ENCODE results near the gene POLR2L.

Gene POLR2L

DNA sequence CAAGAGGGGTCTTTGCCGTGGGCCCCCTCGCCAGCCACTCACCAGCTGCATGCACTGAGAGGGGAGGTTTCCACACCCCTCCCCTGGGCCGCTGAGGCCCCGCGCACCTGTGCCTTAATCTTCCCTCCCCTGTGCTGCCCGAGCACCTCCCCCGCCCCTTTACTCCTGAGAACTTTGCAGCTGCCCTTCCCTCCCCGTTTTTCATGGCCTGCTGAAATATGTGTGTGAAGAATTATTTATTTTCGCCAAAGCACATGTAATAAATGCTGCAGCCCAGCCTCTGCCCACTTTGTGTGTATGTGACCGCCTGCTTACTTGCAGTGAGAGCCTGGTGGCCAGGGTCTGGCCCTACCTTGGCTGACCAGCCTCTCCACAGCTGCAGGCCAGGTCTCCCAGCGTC, 17.4 kb downstream of the POLR2L start:
- no peak for DNase-seq

DNA sequence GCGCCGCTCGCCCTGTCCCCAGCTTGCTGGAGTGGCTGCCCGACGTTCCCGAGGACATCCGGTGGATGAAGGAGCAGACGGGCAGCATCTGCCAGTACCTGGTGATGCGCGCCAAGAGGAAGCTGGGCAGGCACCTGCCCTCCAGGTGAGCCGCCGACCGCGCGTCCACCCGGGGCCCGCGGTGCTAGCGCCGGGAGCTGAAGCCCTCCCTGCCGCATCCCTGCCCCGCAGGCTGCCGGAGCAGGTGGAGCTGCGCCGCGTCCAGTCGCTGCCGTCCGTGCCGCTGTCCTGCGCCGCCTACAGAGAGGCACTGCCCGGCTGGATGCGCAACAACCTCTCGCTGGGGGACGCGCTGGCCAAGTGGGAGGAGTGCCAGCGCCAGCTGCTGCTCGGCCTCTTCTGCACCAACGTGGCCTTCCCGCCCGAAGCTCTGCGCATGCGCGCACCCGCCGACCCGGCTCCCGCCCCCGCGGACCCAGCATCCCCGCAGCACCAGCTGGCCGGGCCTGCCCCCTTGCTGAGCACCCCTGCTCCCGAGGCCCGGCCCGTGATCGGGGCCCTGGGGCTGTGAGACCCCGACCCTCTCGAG, 17.9 kb downstream of the POLR2L start:
- no peak for DNase-seq

DNA sequence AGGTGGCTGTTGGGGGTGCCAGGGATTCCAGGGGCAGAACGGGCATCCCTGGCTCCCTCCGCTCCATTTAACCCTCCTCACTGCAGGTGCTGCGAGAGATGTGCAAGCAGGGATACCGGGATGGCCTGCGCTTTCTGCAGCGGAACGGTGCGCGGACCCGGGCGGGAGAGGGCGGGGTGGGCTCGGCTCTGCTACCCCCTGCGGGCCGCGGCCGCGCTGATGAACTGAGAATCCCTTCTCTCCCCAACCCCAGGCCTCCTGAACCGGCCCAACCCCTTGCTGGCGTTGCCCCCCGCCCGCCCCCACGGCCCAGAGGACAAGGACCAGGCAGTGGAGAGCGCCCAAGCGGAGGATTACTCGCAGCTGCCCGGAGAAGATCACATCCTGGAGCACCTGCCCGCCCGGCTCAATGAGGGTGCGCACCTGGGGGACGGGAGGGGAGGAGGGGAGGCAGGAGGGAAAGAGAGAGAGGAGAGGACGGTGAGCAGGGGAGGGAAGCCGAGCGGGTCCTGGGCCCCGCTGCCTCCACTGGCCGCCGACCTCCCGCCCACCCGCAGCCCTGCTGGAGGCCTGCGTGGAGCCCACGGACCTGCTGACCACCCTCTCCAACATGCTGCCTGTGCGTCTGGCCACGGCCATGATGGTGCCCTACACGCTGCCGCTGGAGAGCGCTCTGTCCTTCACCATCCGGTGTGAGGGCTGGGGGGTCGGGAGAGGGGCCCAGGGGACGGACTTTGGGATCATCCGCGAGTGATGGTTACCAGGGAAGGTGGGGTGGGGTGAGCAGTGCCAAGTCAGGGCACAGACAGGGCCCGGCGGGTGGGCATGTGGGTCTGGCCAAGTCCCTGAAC, 18.7 kb downstream of the POLR2L start:
- DNase-seq: no peak

DNA sequence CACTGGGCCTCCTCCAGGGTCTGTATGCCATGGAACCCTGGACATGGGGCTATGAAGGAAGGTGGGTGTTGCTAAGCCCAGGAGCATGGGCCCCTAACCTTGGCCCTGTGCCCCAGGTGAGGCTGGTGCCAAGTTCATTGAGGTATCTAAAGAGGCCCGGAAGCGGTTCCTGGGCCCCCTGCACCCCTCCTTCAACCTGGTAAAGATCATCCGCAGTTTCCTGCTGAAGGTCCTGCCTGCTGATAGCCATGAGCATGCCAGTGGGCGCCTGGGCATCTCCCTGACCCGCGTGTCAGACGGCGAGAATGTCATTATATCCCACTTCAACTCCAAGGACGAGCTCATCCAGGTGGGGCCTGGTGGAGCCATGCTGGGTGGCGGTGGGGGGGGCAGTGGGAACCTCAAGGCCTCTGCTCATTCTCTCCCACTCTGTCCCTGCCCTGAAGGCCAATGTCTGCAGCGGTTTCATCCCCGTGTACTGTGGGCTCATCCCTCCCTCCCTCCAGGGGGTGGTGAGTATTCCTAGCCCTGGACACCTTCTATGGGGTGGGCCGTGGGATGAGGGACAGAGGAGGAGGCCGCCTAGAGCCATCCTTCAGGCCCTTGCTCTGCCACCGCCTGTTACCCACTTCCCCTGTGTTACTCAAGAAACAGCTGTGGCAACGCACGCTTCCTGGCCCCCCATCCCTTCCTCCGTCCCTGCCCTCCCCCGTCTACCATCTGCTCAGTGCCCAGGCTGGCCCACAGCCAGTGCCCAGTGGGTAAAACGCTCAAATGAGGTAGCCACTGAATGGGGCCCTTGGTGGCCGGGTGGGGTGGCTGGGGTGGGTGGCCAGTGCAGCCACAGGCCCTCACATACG, 20.6 kb downstream of the POLR2L start:
- no peak for DNase-seq

DNA sequence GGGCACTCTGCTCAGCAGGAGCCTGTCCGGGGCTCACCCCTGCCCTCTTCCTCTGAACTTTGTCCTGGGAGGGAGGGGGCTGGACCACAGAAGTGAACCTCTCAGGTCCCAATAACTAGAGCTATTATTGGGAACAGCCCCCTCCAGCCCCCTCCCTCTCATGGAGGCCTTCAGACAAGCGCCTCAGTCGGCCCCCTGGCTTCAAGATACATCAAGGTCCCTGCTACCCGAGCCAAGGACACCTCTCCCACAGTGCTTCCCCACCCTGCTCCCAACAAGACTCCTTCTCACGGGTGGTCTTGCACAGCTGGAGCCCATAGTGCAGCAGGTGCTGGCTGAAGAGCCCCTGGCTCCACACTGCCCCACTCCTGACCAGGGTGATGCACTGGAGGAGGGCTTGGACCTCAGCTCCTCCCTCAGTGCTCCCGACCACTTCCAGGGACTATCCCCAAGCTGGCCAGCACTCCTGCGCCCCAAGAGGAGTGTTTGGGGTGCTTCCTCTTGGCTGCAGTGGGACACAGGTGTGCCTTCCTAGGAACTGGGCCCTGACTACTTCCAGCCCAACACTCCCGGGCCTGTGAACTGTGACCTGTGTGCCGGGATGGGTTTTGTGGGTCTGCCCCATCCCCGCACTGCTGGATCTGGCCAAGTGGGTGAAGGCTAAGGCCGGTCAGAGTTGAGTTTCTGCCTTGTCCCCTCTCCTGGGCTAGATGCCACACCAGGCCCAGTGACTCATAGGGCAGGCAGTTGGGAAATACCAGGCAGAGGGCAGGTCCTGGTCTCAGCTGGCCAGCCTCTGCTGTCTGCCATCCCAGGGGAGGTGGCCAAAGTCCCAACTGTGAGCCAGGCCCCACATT, 21.4 kb downstream of the POLR2L start:
- no peak for DNase-seq

DNA sequence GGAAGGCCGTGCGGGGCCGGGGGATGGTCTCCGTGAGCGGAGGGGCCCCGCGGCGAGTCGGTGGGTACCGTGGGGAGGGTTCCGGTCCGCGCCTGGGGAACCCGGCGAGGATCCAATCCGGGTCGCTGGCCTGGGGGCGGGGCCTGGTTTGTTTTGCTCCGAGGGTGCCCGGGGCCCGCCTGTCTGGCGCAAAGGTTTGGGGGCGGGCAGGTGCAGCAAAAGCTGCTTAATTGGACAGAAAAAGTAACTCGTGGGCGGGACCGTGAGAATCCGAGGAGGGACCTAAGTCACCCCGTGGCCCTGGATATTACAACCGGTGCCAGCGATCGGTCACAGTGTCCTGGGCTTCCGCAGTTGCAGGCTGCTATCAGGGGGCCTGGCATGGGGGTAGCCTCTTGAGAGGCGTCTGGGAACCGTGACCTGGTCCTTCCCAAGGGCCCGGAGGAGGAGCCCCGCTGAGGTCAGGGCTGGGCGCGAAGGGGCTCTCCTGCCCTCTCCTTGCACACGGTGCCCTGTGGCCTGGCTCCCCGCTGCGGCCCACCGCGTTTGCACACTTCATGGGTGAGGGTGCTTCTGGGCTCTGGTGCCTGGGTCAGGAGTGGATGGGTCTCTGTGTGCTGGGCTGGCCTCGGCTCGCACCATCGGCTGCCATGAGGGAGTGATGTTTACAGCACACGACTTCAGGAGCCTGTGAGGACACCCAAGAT, 22.2 kb downstream of the POLR2L start:
- peak; percentile 94 for DNase-seq

DNA sequence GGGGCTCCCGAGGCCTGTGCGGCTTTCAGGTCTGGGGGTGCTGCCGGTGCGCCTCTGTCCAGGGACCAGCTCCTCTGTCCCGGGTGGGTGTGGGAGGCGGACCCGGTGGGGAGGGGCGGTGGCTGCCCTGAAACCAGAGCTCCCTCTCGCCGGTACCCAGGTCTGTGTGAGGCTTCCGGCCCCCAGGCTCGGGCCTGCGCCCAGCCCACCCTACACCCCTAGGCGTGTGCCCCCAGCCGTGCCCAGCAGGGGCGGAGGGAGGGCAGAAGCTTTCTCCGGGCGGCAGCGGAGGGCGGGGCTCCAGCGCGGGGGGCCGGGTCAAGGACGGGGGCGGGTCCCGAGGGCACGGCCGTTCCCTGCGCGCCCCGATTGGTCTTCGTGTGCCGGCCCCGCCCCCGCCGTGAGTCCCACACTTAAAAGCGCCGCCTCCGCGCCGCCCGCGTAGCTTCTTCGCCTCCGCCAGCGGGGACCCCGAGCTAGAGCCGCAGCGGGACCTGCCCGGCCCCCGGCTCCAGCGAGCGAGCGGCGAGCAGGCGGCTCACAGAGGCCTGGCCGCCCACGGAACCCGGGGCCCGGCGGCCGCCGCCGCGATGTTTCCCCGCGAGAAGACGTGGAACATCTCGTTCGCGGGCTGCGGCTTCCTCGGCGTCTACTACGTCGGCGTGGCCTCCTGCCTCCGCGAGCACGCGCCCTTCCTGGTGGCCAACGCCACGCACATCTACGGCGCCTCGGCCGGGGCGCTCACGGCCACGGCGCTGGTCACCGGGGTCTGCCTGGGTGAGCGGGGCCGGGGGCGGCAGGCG, 23.0 kb downstream of the POLR2L start:
- peak; percentile 92 for DNase-seq

DNA sequence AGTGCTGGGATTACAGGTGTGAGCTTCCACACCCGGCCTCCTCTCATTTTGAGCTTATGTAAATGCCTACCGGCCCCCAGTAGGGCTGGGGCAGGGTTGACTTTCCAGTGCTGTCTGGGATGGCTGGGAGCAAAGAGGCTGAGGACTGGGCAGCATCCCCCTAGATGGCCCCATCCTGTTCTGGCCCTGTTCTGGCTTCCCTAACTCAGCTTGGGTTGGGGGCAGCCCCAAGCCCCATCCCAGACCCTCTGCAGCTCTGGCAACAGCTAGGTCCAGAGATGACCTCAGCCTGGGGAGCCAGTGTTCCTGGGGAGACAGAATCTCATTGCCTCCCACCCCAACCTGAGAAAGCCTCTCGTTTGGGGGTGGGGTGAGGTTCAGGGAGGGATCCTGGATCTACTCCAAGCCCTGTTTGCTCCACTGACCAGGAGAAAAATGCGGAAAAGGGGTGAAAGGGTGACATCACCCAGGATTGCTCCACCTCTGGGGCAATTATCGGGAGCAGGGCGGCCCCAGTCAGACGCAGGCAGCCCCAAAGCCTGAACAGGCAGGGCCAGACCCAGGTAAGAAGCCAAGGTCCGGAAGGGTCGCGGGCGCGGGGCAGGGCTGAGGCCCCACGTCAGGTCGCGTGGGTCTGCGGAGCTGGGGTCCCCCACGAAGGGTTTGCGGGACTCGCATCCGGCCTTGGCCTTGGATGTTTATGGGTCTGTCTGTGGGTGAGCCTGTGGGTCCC, 23.8 kb downstream of the POLR2L start, which contains the start of gene PNPLA2:
TSS of gene PNPLA2 (plus strand) at position 519 of the 733 bp plus-strand sequence. CDS start 805 bp downstream, outside the sequence.
- no peak for DNase-seq

DNA sequence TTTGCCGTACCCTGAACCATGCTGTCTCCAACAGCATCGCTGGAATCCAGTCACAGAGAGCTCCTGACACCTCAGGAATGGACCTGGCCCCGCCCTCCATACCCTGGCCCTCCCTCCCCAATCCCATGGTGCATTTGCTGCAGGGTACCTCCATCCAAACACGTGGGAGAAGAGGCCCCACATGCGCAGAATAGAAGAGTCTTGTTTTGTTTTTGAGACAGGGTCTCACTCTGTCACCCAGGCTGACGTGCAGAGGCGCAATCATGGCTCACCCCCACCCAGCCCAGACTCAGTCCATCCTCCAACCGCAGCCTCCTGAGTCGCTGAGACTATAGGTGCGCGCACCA, 25.9 kb downstream of the POLR2L start:
- no peak for DNase-seq

DNA sequence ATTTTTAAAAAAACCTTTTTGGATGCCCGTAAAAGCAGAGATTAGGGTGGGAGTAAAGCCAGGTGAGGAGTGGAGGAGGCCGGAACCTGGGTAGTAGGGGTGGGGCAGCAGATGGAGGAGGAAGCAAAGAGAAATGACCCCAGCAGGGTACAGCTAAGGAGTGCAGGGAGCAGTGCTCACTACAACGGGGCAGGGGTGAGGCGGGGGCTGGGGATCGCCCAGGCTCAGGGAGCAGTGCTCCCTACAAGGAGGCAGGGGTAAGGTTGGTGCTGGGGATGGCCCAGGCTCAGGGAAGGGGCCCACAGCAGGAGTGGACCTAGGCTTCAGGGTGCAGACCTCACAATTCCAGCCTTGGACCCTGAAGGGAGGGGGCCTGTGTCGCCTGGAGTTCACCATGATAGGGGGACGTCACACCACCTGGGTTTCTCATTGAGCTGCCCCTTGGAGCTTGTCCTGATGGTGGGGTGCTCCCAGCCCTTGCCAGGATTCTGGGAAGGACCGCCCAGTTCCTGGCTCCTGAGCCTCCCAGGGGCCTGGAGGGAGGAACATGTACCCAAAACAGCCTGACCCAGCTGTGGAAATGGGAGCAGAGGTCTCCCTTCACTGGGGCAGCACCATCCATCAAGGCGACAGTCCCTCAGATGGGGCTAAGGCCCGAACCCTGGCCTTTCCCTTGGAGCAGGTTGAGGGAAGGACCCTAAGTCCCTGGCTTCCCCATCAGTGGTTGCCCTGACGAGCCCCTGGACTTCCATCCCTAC, 26.5 kb downstream of the POLR2L start:
- no peak for DNase-seq

DNA sequence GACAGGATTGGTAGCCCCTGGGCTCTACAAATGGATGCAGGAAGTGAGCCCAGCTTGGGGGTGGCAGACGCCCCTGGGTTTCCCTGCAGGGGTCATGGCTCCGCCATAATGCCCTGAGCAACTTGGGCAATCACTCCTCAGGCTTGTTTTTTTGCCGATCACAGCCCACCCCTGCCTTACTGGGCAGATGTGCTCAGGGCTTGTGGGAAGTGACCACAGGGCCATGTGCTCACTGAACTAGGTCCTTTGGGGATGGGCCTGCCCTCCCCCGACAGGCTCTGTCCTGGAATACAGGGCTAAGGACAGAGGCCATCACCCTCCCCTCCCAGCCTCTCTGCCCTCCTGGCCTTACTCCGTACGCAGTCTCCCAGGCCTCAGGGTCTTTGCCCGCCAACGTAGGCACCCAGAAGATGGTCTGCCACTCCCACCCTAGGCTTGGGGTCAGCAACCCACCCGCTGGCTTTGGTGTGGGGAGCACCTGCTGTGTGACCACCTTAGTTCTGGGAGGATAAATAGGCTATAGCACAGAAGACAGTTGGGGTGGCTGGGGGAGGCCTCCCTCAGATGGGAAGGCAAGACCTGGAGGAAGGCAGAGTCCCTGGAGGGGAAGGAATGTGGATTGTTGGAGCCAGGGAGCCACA, 28.8 kb downstream of the POLR2L start:
- no peak for DNase-seq

DNA sequence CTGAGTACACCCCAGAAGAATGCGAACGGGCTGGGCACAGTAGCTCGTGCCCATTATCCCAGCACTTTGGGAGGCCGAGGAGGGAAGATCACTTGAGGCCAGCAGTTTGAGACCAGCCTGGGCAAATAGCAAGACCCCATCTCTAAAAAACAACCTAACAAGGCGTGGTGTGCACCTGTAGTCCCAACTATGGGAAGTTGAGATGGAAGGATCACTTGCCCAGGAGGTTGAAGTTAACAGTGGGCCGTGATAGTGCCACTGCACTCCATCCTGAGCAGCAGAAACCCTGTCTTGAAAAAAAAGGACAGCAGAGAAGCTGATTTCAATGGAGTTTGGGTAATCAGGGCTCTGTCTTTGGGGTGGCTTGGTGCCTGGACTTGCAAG, 29.3 kb downstream of the POLR2L start:
- no peak for DNase-seq

DNA sequence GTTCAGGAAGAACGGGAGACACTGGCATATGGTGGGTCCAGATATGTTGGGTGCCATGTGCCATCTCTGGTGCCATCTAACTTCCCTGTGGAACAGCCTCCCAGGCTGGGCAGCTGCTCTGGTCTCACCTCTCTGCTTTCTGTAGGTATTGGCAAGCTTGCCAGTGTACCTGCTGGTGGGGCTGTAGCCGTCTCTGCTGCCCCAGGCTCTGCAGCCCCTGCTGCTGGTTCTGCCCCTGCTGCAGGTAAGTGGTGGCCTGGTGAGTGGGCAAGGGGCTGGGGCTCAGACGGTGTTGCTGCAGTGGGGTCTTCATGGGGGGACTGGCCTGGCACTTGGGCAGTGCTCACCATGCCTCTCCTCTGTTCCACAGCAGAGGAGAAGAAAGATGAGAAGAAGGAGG, 29.9 kb downstream of the POLR2L start:
- no peak for DNase-seq

DNA sequence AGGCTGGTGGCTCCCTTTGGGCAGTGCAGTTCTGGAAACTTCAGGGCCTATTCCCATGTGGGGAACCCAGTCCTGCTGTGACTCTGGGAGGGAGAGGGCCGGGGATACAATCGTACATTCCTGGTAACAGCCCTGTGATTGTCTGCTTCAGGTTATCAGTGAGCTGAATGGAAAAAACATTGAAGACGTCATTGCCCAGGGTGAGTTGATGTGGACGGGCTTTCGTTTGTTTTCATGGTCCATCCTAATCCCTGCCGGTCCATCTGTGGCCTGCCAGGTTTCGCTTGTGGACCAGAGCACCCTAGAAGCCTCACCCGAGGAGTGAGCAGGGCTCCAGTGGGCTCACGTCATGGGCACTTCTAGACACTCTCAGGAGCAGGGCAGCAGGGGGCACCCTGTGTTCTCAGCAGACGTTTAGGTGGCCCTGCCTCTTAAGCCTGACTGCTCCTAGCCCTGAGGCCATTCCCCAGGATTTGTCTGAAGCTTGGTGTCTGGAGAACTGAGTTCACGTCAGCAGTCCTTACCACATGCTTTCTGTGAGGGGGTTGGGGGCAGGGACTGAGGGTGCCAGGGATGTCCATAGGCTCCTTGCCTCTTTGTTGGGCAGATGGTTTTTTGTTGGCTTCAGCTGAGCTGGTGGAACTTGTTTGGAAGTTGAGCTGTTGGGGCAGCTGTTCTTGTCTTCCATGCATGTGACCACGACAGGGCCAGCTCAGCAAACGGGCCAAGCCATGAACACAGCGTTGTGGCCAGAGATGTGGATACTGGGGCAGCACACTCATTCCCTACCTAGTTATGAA, 30.7 kb downstream of the POLR2L start:
- DNase-seq: no peak

DNA sequence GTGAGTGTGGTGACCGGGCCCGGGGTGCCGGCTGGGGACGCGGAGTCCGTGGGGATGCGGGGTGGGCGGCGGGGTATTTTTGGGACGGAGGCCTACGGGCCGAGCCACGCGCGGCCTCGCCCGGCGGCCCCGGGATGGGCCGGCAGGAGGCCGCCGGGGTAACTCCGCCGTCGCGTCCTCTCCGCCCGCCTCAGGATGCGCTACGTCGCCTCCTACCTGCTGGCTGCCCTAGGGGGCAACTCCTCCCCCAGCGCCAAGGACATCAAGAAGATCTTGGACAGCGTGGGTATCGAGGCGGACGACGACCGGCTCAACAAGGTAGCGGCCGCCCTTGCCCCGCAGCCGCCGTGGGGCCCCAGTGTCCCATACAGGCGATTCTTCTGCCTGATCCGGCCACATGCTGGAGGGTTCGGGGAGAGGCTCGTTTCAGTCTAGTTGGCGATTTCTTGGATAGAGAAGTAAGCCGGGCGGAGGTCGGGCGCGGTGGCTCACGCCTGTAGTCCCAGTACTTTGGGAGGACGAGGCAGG, 32.2 kb downstream of the POLR2L start:
- DNase-seq: no peak

DNA sequence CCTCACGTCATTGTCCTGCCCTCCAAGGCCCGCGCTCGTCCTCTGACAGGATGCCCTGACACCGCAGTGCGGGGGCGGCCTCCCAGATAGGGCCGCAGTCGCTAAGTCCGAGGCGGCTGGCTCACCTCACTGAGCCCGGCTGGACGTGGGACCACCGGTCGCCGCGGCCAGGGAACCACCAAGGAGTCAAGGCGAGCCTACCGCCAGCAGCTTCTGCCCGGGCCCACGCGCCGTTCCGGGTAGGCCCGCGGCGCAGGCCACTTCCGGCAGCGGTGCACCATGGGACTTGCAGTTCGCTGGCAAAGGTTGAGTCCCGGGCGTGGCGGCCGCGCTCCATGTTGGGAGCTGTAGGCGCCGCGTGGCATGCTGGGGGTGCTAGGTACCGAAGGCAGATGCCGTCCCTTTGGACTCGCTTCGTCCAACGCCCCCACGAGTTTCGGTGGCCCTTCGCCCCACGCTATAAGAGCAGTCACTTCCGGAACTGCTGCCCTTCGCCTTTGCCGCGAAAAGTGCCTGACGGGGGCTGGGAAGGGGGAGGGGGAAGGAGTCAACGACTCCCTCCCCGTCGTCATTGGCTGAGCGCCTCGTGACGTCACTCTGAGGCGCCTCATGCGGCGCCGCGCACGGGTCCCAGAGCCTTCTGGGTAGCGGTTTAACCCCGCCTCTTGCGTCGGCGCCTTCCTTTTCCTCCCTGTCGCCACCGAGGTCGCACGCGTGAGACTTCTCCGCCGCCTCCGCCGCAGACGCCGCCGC, 32.9 kb downstream of the POLR2L start, which contains the start of gene RPLP2:
TSS of gene RPLP2 (plus strand) at position 681 of the 753 bp plus-strand sequence. CDS start 268 bp downstream, outside the sequence.
- DNase-seq: peak; percentile 99
